NCI-H146 treated with DMSO at 0.1 percent for 48 hours (cell line): ENCODE results near the gene CRIP3.

Experiments used
- DNase-seq: peaks from one replicate; lab custom pipeline; 2025; ENCODE audit not compliant: unreplicated experiment; lab: John Stamatoyannopoulos, UW

The CRIP3 gene

DNA sequence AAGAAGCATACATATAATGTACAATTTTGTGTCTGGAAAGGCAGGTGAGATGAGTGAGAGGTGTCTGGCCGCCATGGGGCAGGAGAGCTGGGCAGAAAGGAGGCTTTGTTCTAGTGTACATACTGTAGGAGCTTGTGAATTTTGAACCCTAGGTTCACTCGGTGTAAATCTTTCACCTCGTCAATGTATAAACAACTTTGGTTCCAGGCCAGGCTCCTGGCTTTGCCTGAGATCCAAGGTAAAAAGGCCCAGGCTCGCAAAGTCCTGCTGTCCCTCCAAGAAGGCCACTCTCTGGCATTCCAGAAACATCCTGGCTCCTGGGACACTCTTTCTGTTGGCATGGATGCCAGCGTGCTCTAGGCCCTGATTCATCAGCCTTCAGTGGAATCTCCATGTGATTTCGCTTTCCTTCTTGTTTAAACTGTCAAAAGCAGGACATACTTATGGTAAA is 17.7 kb downstream of the CRIP3 start:
- no peak for DNase-seq

GRCh38 chr6:43290339-43290904 is 18.2 kb downstream of the CRIP3 start:
- no peak for DNase-seq

- no peak for DNase-seq
These were observed 20.6 kb downstream of the CRIP3 start for GRCh38 chr6:43287717-43288679.

GRCh38 chr6:43286980-43287716 is 21.5 kb downstream of the CRIP3 start:
- DNase-seq = no peak

DNA sequence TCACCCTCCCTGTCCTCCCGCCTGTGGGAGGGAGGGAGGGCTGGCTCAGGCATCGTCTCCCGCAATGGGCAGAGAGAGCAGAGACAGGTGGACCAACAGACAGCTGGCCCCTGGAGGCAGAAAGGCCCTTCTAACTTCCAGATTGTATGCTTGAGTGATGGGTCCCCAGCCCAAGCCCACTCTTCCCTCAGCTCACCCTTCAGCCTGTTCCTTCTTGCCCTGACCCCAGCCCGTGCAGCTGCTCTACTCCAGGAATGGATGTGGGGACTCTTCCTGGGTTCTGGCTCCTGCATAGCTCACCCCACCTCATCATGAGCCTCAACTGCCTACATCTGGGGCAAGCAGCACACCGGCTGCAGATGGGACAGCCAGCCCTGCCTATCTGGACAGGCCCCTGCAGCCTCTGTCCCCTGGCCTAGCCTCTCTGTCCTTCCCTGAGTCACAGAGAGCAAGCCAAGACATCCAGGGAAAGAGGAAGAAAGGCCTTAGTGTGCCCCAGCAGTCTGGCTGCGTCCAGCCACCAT is 22.1 kb downstream of the CRIP3 start:
- no peak for DNase-seq

DNA sequence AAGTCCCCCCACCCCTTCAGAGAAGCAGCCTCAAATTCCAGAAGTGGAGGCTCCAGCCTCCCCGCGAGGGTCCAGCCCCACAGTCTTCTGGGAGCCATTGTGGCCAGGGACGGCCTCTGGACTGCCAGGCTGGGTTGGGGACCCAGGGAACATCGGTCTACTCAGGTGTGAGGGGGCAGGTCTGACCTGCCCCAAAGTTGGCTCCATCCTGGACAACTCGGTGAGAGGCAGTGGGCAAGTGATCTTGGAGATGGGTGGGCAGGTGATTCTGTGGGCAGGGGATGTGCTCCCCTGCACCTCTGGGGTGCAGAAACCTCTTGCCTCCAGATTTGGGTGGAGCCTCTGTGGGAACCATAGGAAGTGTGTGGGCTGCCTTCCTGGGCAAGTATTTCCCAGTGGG is 22.8 kb downstream of the CRIP3 start:
- DNase-seq = no peak

- DNase-seq = no peak
These were observed 23.4 kb downstream of the CRIP3 start for GRCh38 chr6:43284991-43285781.

DNA sequence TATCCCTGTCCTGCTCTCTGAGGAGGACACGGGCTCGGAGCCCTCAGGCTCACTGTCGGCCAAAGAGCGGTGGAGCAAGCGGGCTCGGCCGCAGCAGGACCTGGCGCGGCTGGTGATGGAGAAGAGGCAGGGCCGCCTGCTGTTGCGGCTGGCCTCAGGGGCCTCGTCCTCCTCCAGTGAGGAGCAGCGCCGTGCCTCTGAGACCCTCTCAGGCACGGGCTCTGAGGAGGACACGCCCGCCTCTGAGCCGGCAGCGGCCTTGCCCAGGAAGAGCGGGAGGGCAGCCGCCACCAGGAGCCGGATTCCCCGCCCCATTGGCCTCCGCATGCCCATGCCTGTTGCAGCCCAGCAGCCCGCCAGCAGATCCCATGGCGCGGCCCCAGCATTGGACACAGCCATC is 24.7 kb downstream of the CRIP3 start:
- DNase-seq = no peak

GRCh38 chr6:43283514-43283901 is 25.1 kb downstream of the CRIP3 start:
- no peak for DNase-seq

- DNase-seq = no peak
These were observed 25.8 kb downstream of the CRIP3 start for GRCh38 chr6:43282636-43283513.

DNA sequence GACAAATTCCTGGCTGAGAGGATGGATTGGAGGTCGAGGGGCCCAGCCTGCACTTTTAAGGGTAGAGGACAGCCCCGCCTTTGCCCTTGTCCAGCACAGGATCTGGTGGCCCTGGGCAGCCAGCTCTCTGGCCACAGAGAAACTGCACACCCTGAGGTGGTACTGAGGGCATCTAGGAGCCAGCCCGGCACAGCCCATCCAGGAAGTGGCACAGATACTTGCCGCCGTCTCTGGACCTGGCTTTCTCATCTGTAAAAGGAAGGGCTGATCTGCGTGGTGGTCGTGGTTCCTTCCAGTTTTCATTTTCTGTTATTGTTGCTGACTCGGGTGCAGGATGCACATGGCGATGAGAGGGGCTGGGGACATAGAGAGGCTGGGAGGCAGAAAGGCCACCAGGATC is 26.6 kb downstream of the CRIP3 start:
- DNase-seq = no peak

- no peak for DNase-seq
These were observed 28.4 kb downstream of the CRIP3 start for GRCh38 chr6:43280234-43280633.

- DNase-seq = no peak
These were observed 30.0 kb downstream of the CRIP3 start for GRCh38 chr6:43278524-43279078.

GRCh38 chr6:43277643-43278523 is 30.7 kb downstream of the CRIP3 start:
- no peak for DNase-seq

- DNase-seq = no peak
These were observed 31.4 kb downstream of the CRIP3 start for GRCh38 chr6:43277306-43277642.

GRCh38 chr6:43276577-43277305 is 31.9 kb downstream of the CRIP3 start:
- no peak for DNase-seq

DNA sequence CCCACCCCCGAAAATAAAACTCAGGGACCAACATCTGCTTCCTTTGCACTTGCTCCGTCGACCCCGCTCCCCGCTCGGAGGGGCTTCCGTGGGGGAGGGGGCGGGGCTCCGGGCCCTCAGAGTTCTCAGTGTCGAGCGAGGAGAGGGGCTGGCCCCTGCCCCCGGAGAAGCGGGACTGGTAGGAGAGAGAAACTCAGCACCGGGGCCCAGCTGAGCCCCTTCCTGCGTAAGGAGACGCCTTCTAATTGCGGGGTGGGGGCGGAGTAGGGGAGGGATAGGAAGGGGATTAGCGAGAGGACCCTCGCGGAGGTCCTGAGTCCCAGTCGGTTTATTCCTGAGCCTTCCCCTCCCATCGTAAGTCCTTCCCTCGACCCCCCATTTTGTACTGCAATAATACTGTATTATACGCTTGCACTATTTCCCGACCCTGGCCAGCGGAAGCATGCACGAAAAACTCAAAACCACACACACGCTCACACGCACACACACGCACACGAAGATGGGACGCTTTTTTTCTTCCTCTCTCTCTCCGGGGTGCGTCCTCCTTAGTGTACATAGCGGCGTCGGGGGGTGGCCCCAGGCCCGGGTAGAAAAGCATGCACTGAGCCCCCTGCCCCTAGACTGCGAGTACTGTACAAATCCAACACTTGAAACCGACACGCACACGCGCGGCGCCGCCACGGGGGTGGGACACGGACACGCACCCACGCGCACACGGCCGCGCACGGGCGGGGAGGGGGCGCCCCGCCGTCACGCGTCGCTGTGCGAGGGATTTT is 32.6 kb downstream of the CRIP3 start:
- no peak for DNase-seq
